ENCODE data around the gene AGPAT2. TPM values are rescaled to one million over a fixed set of nuclear protein-coding genes. Genes with fewer than 3 reads are reported as not detected.

AGPAT2 gene
- polyA plus RNA-seq, 1 of the 3 experiments (the other 2 are of a cell fraction): 46.8 TPM

- Histone ChIP-seq H3K9me2 (no peaks in the 10 kb centered on the region), H3K27ac (ENCODE audit: low read depth in 2 of 2, low read length in 1 of 2) (no peak overlapping the region), H3K27me3 (ENCODE audit: insufficient read depth) (no peaks in the 10 kb centered on the region; the same call in 1 of the 2 replicates), H4K20me1 (ENCODE audit: insufficient read depth) (no peaks in the 10 kb centered on the region), H3K4me2 (no peak overlapping the region), H3K9me3 (no peaks in the 10 kb centered on the region), H2AFZ (ENCODE audit: low read depth) (no peak overlapping the region), H3K9ac (no peak overlapping the region), H3K79me2 (ENCODE audit: insufficient read depth) (no peaks in the 10 kb centered on the region), H3K4me1 (ENCODE audit: control insufficient read depth in 1 of 2, insufficient read depth in 2 of 2, low read depth in 1 of 2, low read length in 1 of 2) (peaks cover 0 to 15% of the 10 kb centered on the region in 2 experiments; a peak in 1 of 4 replicates), H3K36me3 (replicated peaks in 1 of 2; ENCODE audit: control insufficient read depth in 1 of 2, insufficient read depth in 2 of 2, low read length in 1 of 2) (no peaks in the 10 kb centered on the region), H3K4me3 (ENCODE audit: low read depth in 2 of 2, low read length in 1 of 2) (no peak overlapping the region), H3F3A (replicated peaks; ENCODE audit: insufficient read depth) (no peaks in the 10 kb centered on the region)
- 72% methylated on average over 13 of the region's 13 CpGs for WGBS (ENCODE audit: low lambda C conversion rate)
- no peak for TF ChIP-seq RCOR1 (IDR thresholded peaks at IDR 0.05; ENCODE audit: low read length)
- TF ChIP-seq NRF1 (IDR thresholded peaks at IDR 0.05; ENCODE audit: low read depth, low read length): no peak
- TF ChIP-seq NFIC (IDR thresholded peaks at IDR 0.05; ENCODE audit: borderline replicate concordance): no peak
- TF ChIP-seq USF1 (IDR thresholded peaks at IDR 0.05; ENCODE audit: borderline replicate concordance, low read depth): no peak
- TF ChIP-seq TAF1 (IDR thresholded peaks at IDR 0.05; ENCODE audit: borderline replicate concordance, low read depth, low read length): no peak
- no peak for TF ChIP-seq CHD2 (IDR thresholded peaks at IDR 0.05; ENCODE audit: low read length, partially characterized antibody)
- peak; percentile 56 for TF ChIP-seq TCF12 (IDR thresholded peaks at IDR 0.05)
- TF ChIP-seq CTCF (IDR thresholded peaks at IDR 0.05): no peak
- POLR2A ChIA-PET: interaction anchor here (1.0 kb wide), 1 partner anchor 28 kb away, joined by 3 read pairs; no protein-coding TSS in a partner anchor
- CTCF ChIA-PET: interaction anchor here (0.8 to 1.3 kb wide), 3 partner anchors 13 to 115 kb away, joined by 3 to 4 read pairs (median 3); partner anchors contain the start of gene AGPAT2
- no peak for DNase-seq
Measured at GRCh38 chr9:136700304-136700703, 13.0 kb upstream of the AGPAT2 start.

GRCh38 chr9:136698635-136699246, 11.5 kb upstream of the AGPAT2 start:
- WGBS (ENCODE audit: low lambda C conversion rate): 84% methylated on average over 11 of the region's 11 CpGs
- H3K4me2 ChIP-seq: no peak overlapping the region
- H2AFZ ChIP-seq (ENCODE audit: low read depth): no peak overlapping the region

More at GRCh38 chr9:136698635-136699246, 11.5 kb upstream of the AGPAT2 start:
- Histone ChIP-seq H3K4me3 (ENCODE audit: low read depth in 2 of 2, low read length in 1 of 2) (no peak overlapping the region), H3K79me2 (ENCODE audit: insufficient read depth) (no peaks in the 10 kb centered on the region), H3K9me2 (no peaks in the 10 kb centered on the region), H3K27ac (ENCODE audit: low read depth in 2 of 2, low read length in 1 of 2) (no peak overlapping the region), H3K9me3 (no peaks in the 10 kb centered on the region), H3F3A (replicated peaks; ENCODE audit: insufficient read depth) (no peaks in the 10 kb centered on the region), H3K36me3 (replicated peaks in 1 of 2; ENCODE audit: control insufficient read depth in 1 of 2, insufficient read depth in 2 of 2, low read length in 1 of 2) (no peaks in the 10 kb centered on the region), H3K27me3 (ENCODE audit: insufficient read depth) (no peaks in the 10 kb centered on the region; the same call in 1 of the 2 replicates), H3K9ac (no peak overlapping the region), H3K4me1 (ENCODE audit: control insufficient read depth in 1 of 2, insufficient read depth in 2 of 2, low read depth in 1 of 2, low read length in 1 of 2) (peaks cover 0 to 27% of the 10 kb centered on the region in 2 experiments; a peak in 1 of 4 replicates), H4K20me1 (ENCODE audit: insufficient read depth) (no peaks in the 10 kb centered on the region)
- no peak for DNase-seq
- POLR2A ChIA-PET: no interaction called here
- TF ChIP-seq TCF12 (IDR thresholded peaks at IDR 0.05) (no peak), FOXJ3 (CRISPR knock-in tag; IDR thresholded peaks at IDR 0.05) (no peak), FOSL2 (IDR thresholded peaks at IDR 0.05; ENCODE audit: borderline replicate concordance, low read depth) (no peak), CTCF (IDR thresholded peaks at IDR 0.05) (no peak), MXI1 (IDR thresholded peaks at IDR 0.05; ENCODE audit: low read depth, low read length) (no peak), EZH2phosphoT487 (IDR thresholded peaks at IDR 0.05; ENCODE audit: borderline replicate concordance, low read depth) (no peak), FOXM1 (IDR thresholded peaks at IDR 0.05; ENCODE audit: low read depth) (no peak), GABPA (IDR thresholded peaks at IDR 0.05; ENCODE audit: low read depth) (no peak), SIN3A (IDR thresholded peaks at IDR 0.05; ENCODE audit: borderline replicate concordance, low read depth, low read length) (no peak)
- CTCF ChIA-PET: interaction anchor here (0.7 to 4.2 kb wide), 5 partner anchors 10 to 211 kb away, joined by 3 to 18 read pairs (median 3); partner anchors contain the start of gene LCN8
